Prostate gland (tissue), 2 donors: Measurements from ENCODE around the gene COL5A1. TPM values are rescaled to one million over a fixed set of nuclear protein-coding genes. Genes with fewer than 3 reads are reported as not detected.

ENCODE experiments used
- DNase-seq: peaks from one replicate; pipeline ENCODE4 v3.0.0-alpha.2; 2019; ENCODE audit warnings: low spot score
- H3K27ac ChIP-seq, 2 donors: fragments of 200-600 bp; sonication (generic); 2 replicates each; pipeline ENCODE4 v1.5.1; 2017 to 2019
- H3K27me3 ChIP-seq: fragments of 200-600 bp; sonication (generic); replicated peaks from 2 replicates; pipeline ENCODE4 v1.5.1; 2019; ENCODE audit not compliant: insufficient read depth
- H3K36me3 ChIP-seq, 2 donors: fragments of 200-600 bp; sonication (generic); 1 replicate in 1 of 2; 2 replicates in 1 of 2; pipeline versions ENCODE4 v1.5.1 to v1.8.1; 2017 to 2019
- H3K4me1 ChIP-seq: fragments of 200-600 bp; sonication (generic); replicated peaks from 2 replicates; pipeline ENCODE4 v1.5.1; 2019
- H3K4me3 ChIP-seq, 2 donors: fragments of 200-600 bp; sonication (generic); 2 replicates each; pipeline ENCODE4 v1.5.1; 2017 to 2019
- H3K9me3 ChIP-seq: fragments of 200-600 bp; sonication (generic); 2 replicates; pipeline ENCODE4 v1.5.1; 2017
- POLR2A ChIP-seq: fragments of 450-650 bp; IDR thresholded peaks from one replicate; pipeline ENCODE4 v1.6.1; 2016; ENCODE audit warnings: antibody characterized with exemption, mild to moderate bottlenecking
- POLR2AphosphoS5 ChIP-seq: sonication (generic); formaldehyde crosslinking; IDR thresholded peaks from one replicate; pipeline ENCODE4 v1.6.1; 2017; ENCODE audit warnings: antibody characterized with exemption
- WGBS: methylation state at CpG from one replicate; pipeline ENCODE4 v1.1.5; 2018; 5-methylcytosine and 5-hydroxymethylcytosine counted together
- intact Hi-C: fragments of 100-400 bp; cut with DNase I; formaldehyde crosslinking; loops from one replicate; pipeline ENCODE4 v1.14.2; 2022
- total RNA-seq, 2 donors: library from RNA; depleted of rRNA; stranded (reverse); fragments of >200 nt; gene quantifications; one replicate each; pipeline ENCODE4 v1.1.0, GENCODE V29; 2016
- TF ChIP-seq, protein P1 (sequence below), 4 experiments: fragments of 200-600 bp in 2 of 4; fragments of 450-650 bp in 2 of 4; sonication (generic) in 2 of 4; IDR thresholded peaks; 1 replicate in 3 of 4; 2 replicates in 1 of 4; pipeline ENCODE4 v1.5.1; 2016 to 2019; ENCODE audit warnings: antibody characterized with exemption in 4 of 4, mild to moderate bottlenecking in 2 of 4, moderate library complexity in 2 of 4

COL5A1 gene
- total RNA-seq, 2 donors from 2014 or later, result 16.9 to 36.0 TPM

DNA sequence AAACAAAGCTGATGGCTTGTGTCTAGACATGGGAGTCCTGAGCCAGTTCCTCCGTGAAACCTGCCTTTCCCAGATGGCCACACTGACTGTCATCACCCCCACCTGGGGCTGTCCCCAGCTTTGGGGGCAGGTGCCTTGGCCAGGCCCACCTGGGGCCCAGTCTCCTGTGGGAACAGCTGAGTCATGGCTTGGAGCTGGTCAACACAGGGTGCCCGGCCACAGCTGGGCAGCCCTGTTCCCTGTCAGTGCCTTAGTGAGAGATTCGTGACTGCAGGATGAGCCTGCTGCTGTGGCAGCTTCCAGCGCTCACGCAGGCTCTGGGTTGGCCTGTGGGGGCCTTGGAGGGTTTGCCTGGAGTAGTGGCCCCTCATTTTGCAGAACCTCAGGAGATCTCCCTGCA, 56.5 kb downstream of the COL5A1 start:
- Histone ChIP-seq H3K36me3 (no peaks in the 10 kb centered on the region), H3K4me3 (no peak overlapping the region), H3K9me3 (no peaks in the 10 kb centered on the region), H3K27ac (no peak overlapping the region), H3K4me1 (peaks cover 4% of the 10 kb centered on the region), H3K27me3 (no peaks in the 10 kb centered on the region)
- no peak for TF ChIP-seq POLR2AphosphoS5
- TF ChIP-seq, protein P1, sequence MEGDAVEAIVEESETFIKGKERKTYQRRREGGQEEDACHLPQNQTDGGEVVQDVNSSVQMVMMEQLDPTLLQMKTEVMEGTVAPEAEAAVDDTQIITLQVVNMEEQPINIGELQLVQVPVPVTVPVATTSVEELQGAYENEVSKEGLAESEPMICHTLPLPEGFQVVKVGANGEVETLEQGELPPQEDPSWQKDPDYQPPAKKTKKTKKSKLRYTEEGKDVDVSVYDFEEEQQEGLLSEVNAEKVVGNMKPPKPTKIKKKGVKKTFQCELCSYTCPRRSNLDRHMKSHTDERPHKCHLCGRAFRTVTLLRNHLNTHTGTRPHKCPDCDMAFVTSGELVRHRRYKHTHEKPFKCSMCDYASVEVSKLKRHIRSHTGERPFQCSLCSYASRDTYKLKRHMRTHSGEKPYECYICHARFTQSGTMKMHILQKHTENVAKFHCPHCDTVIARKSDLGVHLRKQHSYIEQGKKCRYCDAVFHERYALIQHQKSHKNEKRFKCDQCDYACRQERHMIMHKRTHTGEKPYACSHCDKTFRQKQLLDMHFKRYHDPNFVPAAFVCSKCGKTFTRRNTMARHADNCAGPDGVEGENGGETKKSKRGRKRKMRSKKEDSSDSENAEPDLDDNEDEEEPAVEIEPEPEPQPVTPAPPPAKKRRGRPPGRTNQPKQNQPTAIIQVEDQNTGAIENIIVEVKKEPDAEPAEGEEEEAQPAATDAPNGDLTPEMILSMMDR (IDR thresholded peaks at IDR 0.05), result no peak
- no peak for TF ChIP-seq POLR2A
- 73% methylated on average over 5 of the region's 5 CpGs for WGBS
- intact Hi-C loops, result loop anchor here (1.0 kb wide), 1 partner anchor 41 kb away; no protein-coding TSS in a partner anchor
- no peak for DNase-seq

GRCh38 chr9:134698587-134699342, 57.2 kb downstream of the COL5A1 start:
- peak; percentile 38 for DNase-seq
- intact Hi-C loops, result loop anchor here (1.0 kb wide), 1 partner anchor 41 kb away; no protein-coding TSS in a partner anchor
- WGBS, result 52% methylated on average over 18 of the region's 19 CpGs
- H3K36me3 ChIP-seq, result no peaks in the 10 kb centered on the region
- H3K27me3 ChIP-seq, result no peaks in the 10 kb centered on the region
- no peak overlapping the region for H3K4me3 ChIP-seq
- H3K4me1 ChIP-seq, result peaks cover 5% of the 10 kb centered on the region
- TF ChIP-seq POLR2AphosphoS5 (no peak), POLR2A (no peak)
- TF ChIP-seq, protein P1 (IDR thresholded peaks at IDR 0.05), result peak; percentile 71 to 90 (median 88)
- H3K9me3 ChIP-seq, result no peaks in the 10 kb centered on the region
- H3K27ac ChIP-seq, result no peak overlapping the region

- Histone ChIP-seq H3K4me3 (no peak overlapping the region), H3K27me3 (no peaks in the 10 kb centered on the region), H3K36me3 (no peaks in the 10 kb centered on the region), H3K9me3 (no peaks in the 10 kb centered on the region), H3K27ac (no peak overlapping the region), H3K4me1 (peaks cover 5% of the 10 kb centered on the region)
- intact Hi-C loops, result no loop called here
- TF ChIP-seq, protein P1 (IDR thresholded peaks at IDR 0.05), result no peak
- TF ChIP-seq POLR2AphosphoS5 (no peak), POLR2A (no peak)
- DNase-seq, result no peak
- WGBS, result 72% methylated on average over 6 of the region's 6 CpGs
Measured at GRCh38 chr9:134699343-134699740, 57.7 kb downstream of the COL5A1 start.

- Histone ChIP-seq H3K36me3 (no peaks in the 10 kb centered on the region), H3K27me3 (no peaks in the 10 kb centered on the region), H3K4me1 (peaks cover 5% of the 10 kb centered on the region), H3K4me3 (no peak overlapping the region), H3K9me3 (no peaks in the 10 kb centered on the region), H3K27ac (no peak overlapping the region)
- TF ChIP-seq, protein P1 (IDR thresholded peaks at IDR 0.05), result no peak
- TF ChIP-seq POLR2AphosphoS5, result no peak
- TF ChIP-seq POLR2A, result no peak
- DNase-seq, result no peak
- intact Hi-C loops, result loop anchor here (10.0 kb wide), 1 partner anchor 56 kb away; the partner anchor contains the start of gene COL5A1
- 82% methylated on average over 30 of the region's 30 CpGs for WGBS
Measured at GRCh38 chr9:134700636-134701350, 59.2 kb downstream of the COL5A1 start.
